ENCODE data around the gene DSG2.
"Not testable (repeated sequence)": the region's sequence is repeated elsewhere in the genome, so short reads cannot be mapped to it uniquely, and the experiment has no call there.

DSG2 gene

GRCh38 chr18:31497404-31497835 is 557 bp upstream of the DSG2 start:
- peaks cover 0 to 11% (median 5%) of the 10 kb centered on the region in 10 experiments; a peak in 7 of 20 replicates for H3K4me1 ChIP-seq
- peaks cover 12 to 22% (median 19%) of the 10 kb centered on the region in 11 experiments; a peak in 20 of 22 replicates for H3K27me3 ChIP-seq
- H4K20me1 ChIP-seq: no peaks in the 10 kb centered on the region
- H3K36me3 ChIP-seq: no peaks in the 10 kb centered on the region
- peak overlapping the region; percentile 75 to 91 (median 84) for H3K4me2 ChIP-seq
- peak overlapping the region in 9 of 11 experiments; percentile 45 to 80 (median 68); a peak in 12 of 22 replicates for H3K9ac ChIP-seq
- no peak overlapping the region for H3K27ac ChIP-seq
- peaks cover 0 to 13% (median 10%) of the 10 kb centered on the region in 11 experiments; a peak in 12 of 22 replicates for H3K9me3 ChIP-seq (replicated peaks in 1 of 11)
- no peak for TF ChIP-seq Cebpa-rat (IDR thresholded peaks at IDR 0.05)
- H3K4me3 ChIP-seq: peak overlapping the region; percentile 53 to 75 (median 66)

GRCh38 chr18:31498574-31499524 is 872 bp downstream of the DSG2 start:
- Histone ChIP-seq H3K4me2 (peak overlapping the region; percentile 75 to 91 (median 84)), H3K4me3 (peak overlapping the region; percentile 53 to 75 (median 66)), H3K27me3 (peaks cover 12 to 22% (median 19%) of the 10 kb centered on the region in 11 experiments; a peak in 20 of 22 replicates), H4K20me1 (no peaks in the 10 kb centered on the region), H3K9ac (peak overlapping the region; percentile 45 to 80 (median 63); a peak in 19 of 22 replicates), H3K4me1 (peaks cover 0 to 11% (median 5%) of the 10 kb centered on the region in 10 experiments; a peak in 7 of 20 replicates), H3K9me3 (replicated peaks in 1 of 11) (peaks cover 0 to 13% (median 10%) of the 10 kb centered on the region in 11 experiments; a peak in 12 of 22 replicates), H3K36me3 (no peaks in the 10 kb centered on the region), H3K27ac (peak overlapping the region in 6 of 11 experiments; percentile 21 to 58 (median 33); a peak in 7 of 22 replicates)
- no peak for TF ChIP-seq Cebpa-rat (IDR thresholded peaks at IDR 0.05)

GRCh38 chr18:31500051-31500688 is 2.2 kb downstream of the DSG2 start:
- H3K36me3 ChIP-seq: no peaks in the 10 kb centered on the region
- H3K9ac ChIP-seq: no peak overlapping the region
- H3K4me1 ChIP-seq: peaks cover 0 to 11% (median 5%) of the 10 kb centered on the region in 10 experiments; a peak in 7 of 20 replicates
- peaks cover 12 to 22% (median 19%) of the 10 kb centered on the region in 11 experiments; a peak in 20 of 22 replicates for H3K27me3 ChIP-seq
- H4K20me1 ChIP-seq: no peaks in the 10 kb centered on the region
- peaks cover 0 to 13% (median 10%) of the 10 kb centered on the region in 11 experiments; a peak in 12 of 22 replicates for H3K9me3 ChIP-seq (replicated peaks in 1 of 11)
- no peak for TF ChIP-seq Cebpa-rat (IDR thresholded peaks at IDR 0.05)
- peak overlapping the region in 6 of 11 experiments; percentile 8 to 43 (median 15); a peak in 6 of 22 replicates for H3K4me2 ChIP-seq
- no peak overlapping the region for H3K4me3 ChIP-seq
- no peak overlapping the region for H3K27ac ChIP-seq

GRCh38 chr18:31503011-31503410 is 5.0 kb downstream of the DSG2 start:
- no peaks in the 10 kb centered on the region for H4K20me1 ChIP-seq
- TF ChIP-seq Cebpa-rat (IDR thresholded peaks at IDR 0.05): no peak
- peaks cover 0 to 11% (median 5%) of the 10 kb centered on the region in 10 experiments; a peak in 7 of 20 replicates for H3K4me1 ChIP-seq
- peaks cover 0 to 5% (median 5%) of the 10 kb centered on the region in 11 experiments; a peak in 10 of 22 replicates for H3K9me3 ChIP-seq (replicated peaks in 1 of 11)
- peaks cover 5 to 7% (median 6%) of the 10 kb centered on the region in 11 experiments; a peak in 17 of 22 replicates for H3K27me3 ChIP-seq
- no peak overlapping the region for H3K4me2 ChIP-seq
- H3K36me3 ChIP-seq: no peaks in the 10 kb centered on the region
- no peak overlapping the region for H3K27ac ChIP-seq
- H3K4me3 ChIP-seq: no peak overlapping the region
- no peak overlapping the region for H3K9ac ChIP-seq

GRCh38 chr18:31504455-31505147 is 6.6 kb downstream of the DSG2 start:
- Histone ChIP-seq H3K4me1 (peaks cover 0 to 8% (median 5%) of the 10 kb centered on the region in 10 experiments; a peak in 7 of 20 replicates), H3K9me3 (replicated peaks in 1 of 11) (no peaks in the 10 kb centered on the region), H3K4me3 (no peak overlapping the region), H3K27me3 (no peaks in the 10 kb centered on the region), H3K4me2 (no peak overlapping the region), H3K36me3 (no peaks in the 10 kb centered on the region), H3K9ac (no peak overlapping the region), H3K27ac (no peak overlapping the region), H4K20me1 (no peaks in the 10 kb centered on the region)
- TF ChIP-seq Cebpa-rat (IDR thresholded peaks at IDR 0.05): no peak

GRCh38 chr18:31505156-31505555 is 7.2 kb downstream of the DSG2 start:
- H3K4me3 ChIP-seq: no peak overlapping the region
- no peak for TF ChIP-seq Cebpa-rat (IDR thresholded peaks at IDR 0.05)

GRCh38 chr18:31506024-31506742 is 8.2 kb downstream of the DSG2 start:
- Histone ChIP-seq H3K36me3 (no peaks in the 10 kb centered on the region), H3K27me3 (no peaks in the 10 kb centered on the region), H4K20me1 (no peaks in the 10 kb centered on the region), H3K27ac (no peak overlapping the region), H3K4me1 (no peaks in the 10 kb centered on the region), H3K9me3 (replicated peaks in 1 of 11) (no peaks in the 10 kb centered on the region), H3K4me3 (no peak overlapping the region), H3K4me2 (no peak overlapping the region), H3K9ac (no peak overlapping the region)
- TF ChIP-seq Cebpa-rat (IDR thresholded peaks at IDR 0.05): no peak

More at GRCh38 chr18:31505156-31505555, 7.2 kb downstream of the DSG2 start:
- H3K4me2 ChIP-seq: no peak overlapping the region
- no peaks in the 10 kb centered on the region for H3K36me3 ChIP-seq
- H3K9me3 ChIP-seq (replicated peaks in 1 of 11): no peaks in the 10 kb centered on the region
- H3K9ac ChIP-seq: no peak overlapping the region
- H3K4me1 ChIP-seq: peaks cover 0 to 5% (median 3%) of the 10 kb centered on the region in 10 experiments; a peak in 7 of 20 replicates
- H3K27ac ChIP-seq: no peak overlapping the region
- H4K20me1 ChIP-seq: no peaks in the 10 kb centered on the region
- no peaks in the 10 kb centered on the region for H3K27me3 ChIP-seq

- not testable (repeated sequence) for H3K4me2 ChIP-seq; H3K36me3 ChIP-seq; H3K9me3 ChIP-seq (replicated peaks in 1 of 11); H3K27ac ChIP-seq; H4K20me1 ChIP-seq; H3K4me1 ChIP-seq; H3K27me3 ChIP-seq; H3K9ac ChIP-seq; H3K4me3 ChIP-seq
Measured at GRCh38 chr18:31507124-31507523, 9.1 kb downstream of the DSG2 start.

Measured in BLaER1 treated with 17β-estradiol and CSF1 and Interleukin-3, amounts not matched to agents 10 nM and 100 nM (cell line).